Measurements from ENCODE around the gene GALE. TPM values are rescaled to one million over a fixed set of nuclear protein-coding genes. Genes with fewer than 3 reads are reported as not detected.
A peak's percentile ranks its signal among the peaks of the same experiment; 100 is the strongest.

The GALE gene
- total and polyA plus RNA-seq, 2 donors from 2014 or later: 68.1 to 73.7 TPM

DNA sequence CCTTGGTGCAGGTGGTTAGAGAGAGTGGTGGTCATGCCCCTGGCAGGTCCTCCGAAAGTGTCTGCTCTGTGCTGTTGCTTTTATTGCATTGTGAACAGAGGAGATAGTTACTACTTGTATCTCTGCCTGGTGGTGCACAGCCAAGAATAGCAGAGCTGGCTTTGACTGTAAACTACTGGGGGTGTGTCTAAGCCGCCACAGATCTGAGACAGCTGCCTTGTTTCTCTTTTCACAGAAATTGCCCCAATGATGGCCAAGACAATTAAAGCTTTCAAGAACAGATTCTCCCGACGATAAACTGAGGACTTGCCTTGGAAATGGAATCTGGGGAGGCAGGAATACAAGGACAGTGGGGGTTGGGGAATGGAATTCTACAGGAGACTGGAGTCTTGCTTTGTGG lies 41.3 kb downstream of the GALE start:
- Histone ChIP-seq H3K36me3 (ENCODE audit: control insufficient read depth in 2 of 3, insufficient read depth in 3 of 3, low read length in 3 of 3) (peaks cover 6 to 57% (median 46%) of the 10 kb centered on the region in 3 donors), H3K9ac (ENCODE audit: low read length in 3 of 3) (no peak overlapping the region), H3K27me3 (ENCODE audit: control insufficient read depth, insufficient read depth, low read length) (no peaks in the 10 kb centered on the region), H3K4me1 (ENCODE audit: control insufficient read depth in 2 of 3, insufficient read depth in 2 of 3, low read depth in 1 of 3, low read length in 3 of 3) (no peaks in the 10 kb centered on the region), H3K4me3 (ENCODE audit: low read length in 3 of 3) (no peak overlapping the region), H3K27ac (ENCODE audit: low read depth in 2 of 2, low read length in 2 of 2) (no peak overlapping the region), H3K9me3 (ENCODE audit: control insufficient read depth in 2 of 3, insufficient read depth in 1 of 3, low read length in 3 of 3) (no peaks in the 10 kb centered on the region)
- intact Hi-C loops (cut with DNase I): no loop called here
- FAIRE-seq (no peak), DNase-seq (peak in 1 of 5 donors; percentile 57)
- no peak for TF ChIP-seq CTCF (IDR thresholded peaks at IDR 0.05; ENCODE audit: borderline replicate concordance, extremely low read depth, insufficient read depth)

- Histone ChIP-seq H3K36me3 (ENCODE audit: control insufficient read depth in 2 of 3, insufficient read depth in 3 of 3, low read length in 3 of 3) (peaks cover 12 to 71% (median 58%) of the 10 kb centered on the region in 3 donors), H3K9ac (ENCODE audit: low read length in 3 of 3) (no peak overlapping the region), H3K27ac (ENCODE audit: low read depth in 2 of 2, low read length in 2 of 2) (no peak overlapping the region), H3K4me1 (ENCODE audit: control insufficient read depth in 2 of 3, insufficient read depth in 2 of 3, low read depth in 1 of 3, low read length in 3 of 3) (no peaks in the 10 kb centered on the region), H3K4me3 (ENCODE audit: low read length in 3 of 3) (no peak overlapping the region), H3K9me3 (ENCODE audit: control insufficient read depth in 2 of 3, insufficient read depth in 1 of 3, low read length in 3 of 3) (no peaks in the 10 kb centered on the region), H3K27me3 (ENCODE audit: control insufficient read depth, insufficient read depth, low read length) (no peaks in the 10 kb centered on the region)
- DNase-seq (no peak), FAIRE-seq (no peak)
- no peak for TF ChIP-seq CTCF (IDR thresholded peaks at IDR 0.05; ENCODE audit: borderline replicate concordance, extremely low read depth, insufficient read depth)
- intact Hi-C loops (cut with DNase I): no loop called here
These were observed 42.7 kb downstream of the GALE start for GRCh38 chr1:23757812-23758211.

- TF ChIP-seq CTCF (IDR thresholded peaks at IDR 0.05; ENCODE audit: borderline replicate concordance, extremely low read depth, insufficient read depth): no peak
- intact Hi-C loops (cut with DNase I): no loop called here
- FAIRE-seq (no peak), DNase-seq (no peak)
- no peaks in the 10 kb centered on the region for H3K4me1 ChIP-seq (ENCODE audit: control insufficient read depth in 2 of 3, insufficient read depth in 2 of 3, low read depth in 1 of 3, low read length in 3 of 3)
- no peak overlapping the region for H3K27ac ChIP-seq (ENCODE audit: low read depth in 2 of 2, low read length in 2 of 2)
- H3K36me3 ChIP-seq (ENCODE audit: control insufficient read depth in 2 of 3, insufficient read depth in 3 of 3, low read length in 3 of 3): peaks cover 13 to 83% (median 65%) of the 10 kb centered on the region in 3 donors
- no peaks in the 10 kb centered on the region for H3K9me3 ChIP-seq (ENCODE audit: control insufficient read depth in 2 of 3, insufficient read depth in 1 of 3, low read length in 3 of 3)
- no peak overlapping the region for H3K9ac ChIP-seq (ENCODE audit: low read length in 3 of 3)
- no peak overlapping the region for H3K4me3 ChIP-seq (ENCODE audit: low read length in 3 of 3)
- no peaks in the 10 kb centered on the region for H3K27me3 ChIP-seq (ENCODE audit: control insufficient read depth, insufficient read depth, low read length)
These were observed 43.9 kb downstream of the GALE start for GRCh38 chr1:23756676-23757075.

DNA sequence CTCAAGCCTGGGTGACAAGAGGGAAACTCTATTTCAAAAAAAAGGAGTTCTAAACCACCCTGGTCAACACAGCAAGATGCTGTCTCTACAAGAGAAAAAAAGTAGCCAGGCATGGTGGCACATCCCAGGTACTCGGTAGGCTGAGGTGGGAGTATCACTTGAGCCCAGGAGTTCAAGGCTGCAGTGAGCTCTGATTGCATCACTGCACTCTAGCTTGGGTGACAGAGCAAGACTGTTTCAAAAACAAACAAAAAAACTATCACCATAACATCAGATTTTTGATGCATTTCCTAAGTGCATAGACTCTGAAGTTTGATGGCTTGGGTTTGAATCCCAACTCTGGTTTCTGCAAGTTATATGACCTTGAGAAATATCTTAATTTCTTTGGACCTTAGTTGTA lies 47.6 kb downstream of the GALE start:
- no peaks in the 10 kb centered on the region for H3K4me1 ChIP-seq (ENCODE audit: control insufficient read depth in 2 of 3, insufficient read depth in 2 of 3, low read depth in 1 of 3, low read length in 3 of 3)
- H3K36me3 ChIP-seq (ENCODE audit: control insufficient read depth in 2 of 3, insufficient read depth in 3 of 3, low read length in 3 of 3): peaks cover 13 to 75% (median 56%) of the 10 kb centered on the region in 3 donors
- no peak for TF ChIP-seq CTCF (IDR thresholded peaks at IDR 0.05; ENCODE audit: borderline replicate concordance, extremely low read depth, insufficient read depth)
- no peaks in the 10 kb centered on the region for H3K27me3 ChIP-seq (ENCODE audit: control insufficient read depth, insufficient read depth, low read length)
- DNase-seq: no peak
- no peak overlapping the region for H3K9ac ChIP-seq (ENCODE audit: low read length in 3 of 3)
- H3K4me3 ChIP-seq (ENCODE audit: low read length in 3 of 3): no peak overlapping the region
- intact Hi-C loops (cut with DNase I): no loop called here
- no peak for FAIRE-seq
- no peaks in the 10 kb centered on the region for H3K9me3 ChIP-seq (ENCODE audit: control insufficient read depth in 2 of 3, insufficient read depth in 1 of 3, low read length in 3 of 3)
- H3K27ac ChIP-seq (ENCODE audit: low read depth in 2 of 2, low read length in 2 of 2): no peak overlapping the region

Measured in kidney (tissue), 14 donors.